DMS114 treated with DMSO at 0.1 percent for 48 hours (cell line): ENCODE results near the gene ATXN1.
"Not testable (repeated sequence)": the region's sequence is repeated elsewhere in the genome, so short reads cannot be mapped to it uniquely, and the experiment has no call there.

Experiments used
- DNase-seq: peaks from one replicate; lab custom pipeline; 2025; ENCODE audit not compliant: unreplicated experiment; lab: John Stamatoyannopoulos, UW

The ATXN1 gene

GRCh38 chr6:16470502-16471221 lies 290.6 kb downstream of the ATXN1 start:
- DNase-seq: no peak

- no peak for DNase-seq
Observed at GRCh38 chr6:16468991-16469615, 292.2 kb downstream of the ATXN1 start.

- no peak for DNase-seq
Observed at GRCh38 chr6:16466800-16467553, 294.3 kb downstream of the ATXN1 start.

GRCh38 chr6:16464045-16464444 lies 297.2 kb downstream of the ATXN1 start:
- no peak for DNase-seq

- not testable (repeated sequence) for DNase-seq
Observed at GRCh38 chr6:16463246-16463645, 298.0 kb downstream of the ATXN1 start.

GRCh38 chr6:16461491-16461890 lies 299.8 kb downstream of the ATXN1 start:
- DNase-seq: no peak

- DNase-seq: not testable (repeated sequence)
Observed at GRCh38 chr6:16459472-16459871, 301.8 kb downstream of the ATXN1 start.

- DNase-seq: no peak
Observed at GRCh38 chr6:16452348-16452747, 308.9 kb downstream of the ATXN1 start.

- no peak for DNase-seq
Observed at GRCh38 chr6:16450821-16451220, 310.4 kb downstream of the ATXN1 start.

GRCh38 chr6:16450285-16450684 lies 311.0 kb downstream of the ATXN1 start:
- no peak for DNase-seq

GRCh38 chr6:16446273-16446672 lies 315.0 kb downstream of the ATXN1 start:
- no peak for DNase-seq

- DNase-seq: no peak
Observed at GRCh38 chr6:16442031-16442430, 319.2 kb downstream of the ATXN1 start.

- DNase-seq: no peak
Observed at GRCh38 chr6:16441262-16441661, 320.0 kb downstream of the ATXN1 start.

- no peak for DNase-seq
Observed at GRCh38 chr6:16440636-16441212, 320.5 kb downstream of the ATXN1 start.

GRCh38 chr6:16438718-16439591 lies 322.3 kb downstream of the ATXN1 start:
- no peak for DNase-seq

- DNase-seq: no peak
Observed at GRCh38 chr6:16437984-16438383, 323.3 kb downstream of the ATXN1 start.

GRCh38 chr6:16437095-16437494 lies 324.2 kb downstream of the ATXN1 start:
- no peak for DNase-seq

GRCh38 chr6:16436550-16436949 lies 324.7 kb downstream of the ATXN1 start:
- DNase-seq: no peak

GRCh38 chr6:16434885-16435284 lies 326.4 kb downstream of the ATXN1 start:
- DNase-seq: no peak

GRCh38 chr6:16433338-16433890 lies 327.8 kb downstream of the ATXN1 start:
- DNase-seq: no peak
